ENCODE data around the gene IL32.
"Not testable (repeated sequence)": the region's sequence is repeated elsewhere in the genome, so short reads cannot be mapped to it uniquely, and the experiment has no call there.

Gene IL32

GRCh38 chr16:3028716-3029319, 36.6 kb upstream of the IL32 start:
- peak; percentile 28 for DNase-seq

GRCh38 chr16:3029491-3030221, 35.8 kb upstream of the IL32 start:
- DNase-seq = peak; percentile 40

GRCh38 chr16:3030222-3031212, 34.9 kb upstream of the IL32 start:
- no peak for DNase-seq

- DNase-seq = no peak
These were observed 32.8 kb upstream of the IL32 start for GRCh38 chr16:3032624-3033023.

GRCh38 chr16:3035289-3035971, 30.0 kb upstream of the IL32 start:
- DNase-seq = no peak

- no peak for DNase-seq
These were observed 29.3 kb upstream of the IL32 start for GRCh38 chr16:3035972-3036725.

- DNase-seq = peak; percentile 16
These were observed 28.6 kb upstream of the IL32 start, which contains the start of gene BICDL2 for GRCh38 chr16:3036726-3037315. BICDL2 (minus strand) TSS chr16:3036944; CDS start chr16:3035496, 1,448 bp downstream.

GRCh38 chr16:3038256-3038655, 27.2 kb upstream of the IL32 start:
- peak; percentile 63 for DNase-seq

- no peak for DNase-seq
These were observed 26.5 kb upstream of the IL32 start for GRCh38 chr16:3038896-3039295.

- DNase-seq = no peak
These were observed 23.1 kb upstream of the IL32 start for GRCh38 chr16:3042376-3042775.

GRCh38 chr16:3044708-3045107, 20.7 kb upstream of the IL32 start:
- DNase-seq = no peak

GRCh38 chr16:3045758-3046640, 19.4 kb upstream of the IL32 start, which contains the start of gene MMP25:
MMP25 (plus strand) TSS chr16:3046561; CDS start chr16:3046918, 357 bp downstream.
- DNase-seq = no peak

GRCh38 chr16:3046641-3047386, 18.6 kb upstream of the IL32 start:
- no peak for DNase-seq

GRCh38 chr16:3047387-3047720, 18.1 kb upstream of the IL32 start:
- DNase-seq = no peak

- DNase-seq = no peak
These were observed 15.4 kb upstream of the IL32 start for GRCh38 chr16:3049921-3050481.

- DNase-seq = no peak
These were observed 15.0 kb upstream of the IL32 start for GRCh38 chr16:3050487-3050886.

- no peak for DNase-seq
These were observed 14.4 kb upstream of the IL32 start for GRCh38 chr16:3051009-3051408.

GRCh38 chr16:3051494-3051893, 13.9 kb upstream of the IL32 start:
- no peak for DNase-seq

- DNase-seq = not testable (repeated sequence)
These were observed 12.7 kb upstream of the IL32 start for GRCh38 chr16:3052571-3053329.
